ENCODE data around the gene SORCS2. TPM values are rescaled to one million over a fixed set of nuclear protein-coding genes. Genes with fewer than 3 reads are reported as not detected.

SORCS2 gene
- total RNA-seq, 2 experiments from 2014 or later = not detected

GRCh38 chr4:7365462-7366179 lies 173.3 kb downstream of the SORCS2 start:
- Mint-ChIP-seq H3K4me1 (no peaks in the 10 kb centered on the region), H3K36me3 (no peaks in the 10 kb centered on the region), H3K9me3 (no peaks in the 10 kb centered on the region), H3K27me3 (no peaks in the 10 kb centered on the region), H3K27ac (no peak overlapping the region), H3K4me3 (no peak overlapping the region)
- DNase-seq = no peak

GRCh38 chr4:7366180-7366945 lies 174.0 kb downstream of the SORCS2 start:
- Mint-ChIP-seq H3K9me3 (no peaks in the 10 kb centered on the region), H3K4me3 (no peak overlapping the region), H3K36me3 (no peaks in the 10 kb centered on the region), H3K27me3 (no peaks in the 10 kb centered on the region), H3K4me1 (no peaks in the 10 kb centered on the region), H3K27ac (no peak overlapping the region)
- DNase-seq = no peak

DNA sequence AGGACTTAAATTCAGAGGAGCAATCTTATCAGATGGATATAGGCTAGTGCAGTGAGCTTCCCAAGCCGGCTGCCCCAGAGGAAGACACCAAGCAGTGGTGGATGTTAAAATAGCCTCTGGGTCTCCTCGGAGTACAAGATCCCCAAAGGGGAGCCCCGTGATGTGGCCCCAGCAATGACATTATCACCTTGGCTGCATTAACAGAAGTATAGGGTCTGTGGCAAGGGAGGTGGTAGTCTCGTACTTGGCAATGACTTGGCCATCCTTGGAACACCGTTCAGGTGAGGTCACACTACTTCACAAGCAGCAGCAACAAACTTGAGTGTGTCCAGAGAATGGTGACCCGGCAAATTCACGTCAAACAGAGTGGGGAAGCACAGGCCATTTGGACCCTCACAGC lies 174.6 kb downstream of the SORCS2 start:
- no peaks in the 10 kb centered on the region for H3K4me1 Mint-ChIP-seq
- no peaks in the 10 kb centered on the region for H3K27me3 Mint-ChIP-seq
- H3K27ac Mint-ChIP-seq = no peak overlapping the region
- DNase-seq = no peak
- H3K4me3 Mint-ChIP-seq = no peak overlapping the region
- no peaks in the 10 kb centered on the region for H3K36me3 Mint-ChIP-seq
- no peaks in the 10 kb centered on the region for H3K9me3 Mint-ChIP-seq

GRCh38 chr4:7367406-7367805 lies 175.1 kb downstream of the SORCS2 start:
- no peaks in the 10 kb centered on the region for H3K9me3 Mint-ChIP-seq
- H3K4me3 Mint-ChIP-seq = no peak overlapping the region
- no peak overlapping the region for H3K27ac Mint-ChIP-seq
- H3K36me3 Mint-ChIP-seq = no peaks in the 10 kb centered on the region
- no peak for DNase-seq
- H3K4me1 Mint-ChIP-seq = no peaks in the 10 kb centered on the region
- H3K27me3 Mint-ChIP-seq = no peaks in the 10 kb centered on the region

- no peak overlapping the region for H3K4me3 Mint-ChIP-seq
Measured at GRCh38 chr4:7367864-7368277, 175.5 kb downstream of the SORCS2 start.

DNA sequence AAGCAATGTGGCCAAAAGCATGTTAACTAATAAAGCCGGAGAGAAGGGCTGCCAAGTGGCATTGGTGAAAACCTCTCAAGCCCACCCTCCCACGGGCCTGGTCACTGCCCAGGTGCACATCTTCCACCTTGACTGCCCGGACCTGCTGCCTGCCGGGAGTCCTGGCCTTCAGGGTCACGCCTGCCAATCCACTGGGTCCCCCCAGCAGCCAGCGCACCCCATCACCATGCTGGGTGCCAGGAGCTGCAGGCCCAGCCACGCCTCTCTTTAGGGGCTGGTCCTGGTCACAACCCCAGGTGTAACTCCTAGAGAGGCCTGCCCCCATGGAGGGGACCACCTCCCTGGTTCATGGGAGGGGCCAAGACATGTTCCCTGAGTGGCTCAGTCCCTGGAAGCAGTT lies 176.0 kb downstream of the SORCS2 start:
- Mint-ChIP-seq H3K9me3 (no peaks in the 10 kb centered on the region), H3K27ac (no peak overlapping the region), H3K4me1 (no peaks in the 10 kb centered on the region), H3K36me3 (no peaks in the 10 kb centered on the region), H3K27me3 (no peaks in the 10 kb centered on the region), H3K4me3 (no peak overlapping the region)
- DNase-seq = no peak

More at GRCh38 chr4:7367864-7368277, 175.5 kb downstream of the SORCS2 start:
- no peak overlapping the region for H3K27ac Mint-ChIP-seq
- H3K4me1 Mint-ChIP-seq = no peaks in the 10 kb centered on the region
- H3K9me3 Mint-ChIP-seq = no peaks in the 10 kb centered on the region
- H3K27me3 Mint-ChIP-seq = no peaks in the 10 kb centered on the region
- no peaks in the 10 kb centered on the region for H3K36me3 Mint-ChIP-seq
- no peak for DNase-seq

GRCh38 chr4:7369511-7369910 lies 177.2 kb downstream of the SORCS2 start:
- no peaks in the 10 kb centered on the region for H3K4me1 Mint-ChIP-seq
- no peaks in the 10 kb centered on the region for H3K9me3 Mint-ChIP-seq

DNA sequence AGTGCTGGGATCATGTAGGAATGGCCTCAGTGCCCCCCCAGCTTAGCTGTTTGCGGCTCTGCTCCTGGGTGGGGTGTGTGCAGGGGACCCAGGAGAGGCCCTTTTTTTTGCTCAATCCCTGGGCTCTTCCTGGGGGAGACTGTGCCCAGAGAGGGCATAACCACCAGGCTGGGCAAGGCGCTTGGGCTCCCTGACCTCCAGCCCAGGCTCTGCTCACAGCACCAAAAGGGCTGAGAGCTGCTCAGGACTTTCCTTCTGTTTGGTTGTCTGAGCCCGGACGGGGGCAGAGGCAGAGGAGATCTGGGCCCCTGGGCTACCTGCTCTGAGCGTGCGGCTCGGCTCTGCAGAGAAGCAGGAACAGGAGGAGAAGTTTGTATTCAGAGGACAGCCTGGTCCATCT lies 177.7 kb downstream of the SORCS2 start:
- Mint-ChIP-seq H3K4me3 (no peak overlapping the region), H3K9me3 (no peaks in the 10 kb centered on the region), H3K36me3 (no peaks in the 10 kb centered on the region), H3K27ac (no peak overlapping the region), H3K27me3 (no peaks in the 10 kb centered on the region), H3K4me1 (no peaks in the 10 kb centered on the region)
- DNase-seq = no peak

More at GRCh38 chr4:7369511-7369910, 177.2 kb downstream of the SORCS2 start:
- Mint-ChIP-seq H3K4me3 (no peak overlapping the region), H3K27me3 (no peaks in the 10 kb centered on the region), H3K36me3 (no peaks in the 10 kb centered on the region), H3K27ac (no peak overlapping the region)
- no peak for DNase-seq

GRCh38 chr4:7371210-7371941 lies 179.0 kb downstream of the SORCS2 start:
- H3K36me3 Mint-ChIP-seq = no peaks in the 10 kb centered on the region
- H3K4me3 Mint-ChIP-seq = no peak overlapping the region

DNA sequence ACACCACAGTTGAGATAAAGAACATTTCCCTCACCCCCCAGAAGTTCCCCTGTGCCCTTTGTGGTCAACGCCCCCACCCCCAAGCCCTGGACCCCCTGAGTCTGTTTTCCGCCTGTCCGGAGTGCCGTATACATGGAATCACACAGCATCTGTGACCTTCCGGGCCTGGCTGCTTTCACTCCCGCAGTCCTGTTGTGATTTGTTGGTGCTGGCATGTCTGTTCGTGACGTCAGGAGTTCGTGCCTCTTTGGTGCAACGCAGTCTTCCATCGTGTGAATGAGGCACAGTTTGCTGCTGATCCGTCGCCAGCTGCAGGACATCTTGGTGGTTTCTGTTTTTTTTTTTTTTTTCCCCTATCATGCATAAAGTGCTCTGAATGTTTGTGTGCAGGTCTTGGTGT lies 180.3 kb downstream of the SORCS2 start:
- Mint-ChIP-seq H3K36me3 (no peaks in the 10 kb centered on the region), H3K27ac (no peak overlapping the region), H3K9me3 (no peaks in the 10 kb centered on the region), H3K4me3 (no peak overlapping the region), H3K27me3 (peaks cover 17% of the 10 kb centered on the region), H3K4me1 (no peaks in the 10 kb centered on the region)
- DNase-seq = no peak

More at GRCh38 chr4:7371210-7371941, 179.0 kb downstream of the SORCS2 start:
- H3K27ac Mint-ChIP-seq = no peak overlapping the region
- H3K27me3 Mint-ChIP-seq = peaks cover 4% of the 10 kb centered on the region
- DNase-seq = no peak
- H3K4me1 Mint-ChIP-seq = no peaks in the 10 kb centered on the region
- no peaks in the 10 kb centered on the region for H3K9me3 Mint-ChIP-seq

- no peaks in the 10 kb centered on the region for H3K9me3 Mint-ChIP-seq
- no peak overlapping the region for H3K4me3 Mint-ChIP-seq
- peaks cover 23% of the 10 kb centered on the region for H3K27me3 Mint-ChIP-seq
- H3K27ac Mint-ChIP-seq = no peak overlapping the region
- no peaks in the 10 kb centered on the region for H3K4me1 Mint-ChIP-seq
- H3K36me3 Mint-ChIP-seq = no peaks in the 10 kb centered on the region
- no peak for DNase-seq
Measured at GRCh38 chr4:7374571-7374970, 182.2 kb downstream of the SORCS2 start.

DNA sequence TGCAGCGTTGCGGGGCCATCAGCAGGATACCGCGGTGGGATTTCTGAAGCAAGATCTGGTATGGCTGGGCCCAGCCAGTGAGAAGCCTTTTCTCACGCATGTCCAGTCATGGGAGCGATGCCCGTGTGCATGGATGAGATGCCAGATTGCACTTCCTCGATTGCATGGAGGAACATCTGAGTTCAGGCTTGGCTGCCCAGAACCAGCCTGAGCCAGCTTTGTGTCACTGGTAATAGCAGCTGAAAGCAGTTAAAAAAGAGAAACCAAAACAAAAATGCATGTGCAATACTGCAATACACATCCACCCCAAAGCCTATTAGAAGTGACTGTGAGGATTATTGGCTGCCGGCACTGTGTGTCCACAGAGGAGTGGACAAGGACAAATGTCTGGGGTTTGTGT lies 183.1 kb downstream of the SORCS2 start:
- no peaks in the 10 kb centered on the region for H3K36me3 Mint-ChIP-seq
- no peaks in the 10 kb centered on the region for H3K9me3 Mint-ChIP-seq
- no peak for DNase-seq
- H3K4me1 Mint-ChIP-seq = no peaks in the 10 kb centered on the region
- no peak overlapping the region for H3K27ac Mint-ChIP-seq
- no peak overlapping the region for H3K4me3 Mint-ChIP-seq
- H3K27me3 Mint-ChIP-seq = peaks cover 23% of the 10 kb centered on the region

GRCh38 chr4:7377223-7377865 lies 185.0 kb downstream of the SORCS2 start:
- Mint-ChIP-seq H3K36me3 (no peaks in the 10 kb centered on the region), H3K27ac (no peak overlapping the region), H3K4me3 (no peak overlapping the region), H3K9me3 (no peaks in the 10 kb centered on the region), H3K27me3 (peaks cover 26% of the 10 kb centered on the region), H3K4me1 (no peaks in the 10 kb centered on the region)
- DNase-seq = no peak

GRCh38 chr4:7379186-7379585 lies 186.8 kb downstream of the SORCS2 start:
- Mint-ChIP-seq H3K36me3 (no peaks in the 10 kb centered on the region), H3K4me3 (no peak overlapping the region), H3K27ac (no peak overlapping the region), H3K4me1 (no peaks in the 10 kb centered on the region), H3K9me3 (no peaks in the 10 kb centered on the region), H3K27me3 (peaks cover 26% of the 10 kb centered on the region)
- no peak for DNase-seq

GRCh38 chr4:7379719-7380118 lies 187.4 kb downstream of the SORCS2 start:
- Mint-ChIP-seq H3K27me3 (peaks cover 26% of the 10 kb centered on the region), H3K4me3 (no peak overlapping the region), H3K27ac (no peak overlapping the region), H3K9me3 (no peaks in the 10 kb centered on the region), H3K4me1 (no peaks in the 10 kb centered on the region), H3K36me3 (no peaks in the 10 kb centered on the region)
- DNase-seq = no peak

All from activated naive CD8-positive, alpha-beta T cell treated with anti-CD3 and anti-CD28 coated beads for 36 hours (primary cell).